GM23338 (cell line): ENCODE measurements around the gene CDK5R1. TPM values are rescaled to one million over a fixed set of nuclear protein-coding genes. Genes with fewer than 3 reads are reported as not detected.

ENCODE experiments used
- ATAC-seq: fragments of 200-7000 bp; cut with Tn5 transposase; 3 replicates; pipeline ENCODE4 v1.9.1; 2020
- DNase-seq: peaks from one replicate; pipeline ENCODE4 v3.0.0-alpha.2; 2015; ENCODE audit warnings: low spot score
- H2AFZ ChIP-seq: fragments of 200-600 bp; sonication (generic); 2 replicates; pipeline ENCODE4 v1.8.0; 2016; ENCODE audit warnings: antibody characterized with exemption, mild to moderate bottlenecking, moderate library complexity
- H3F3A ChIP-seq: fragments of 200-600 bp; sonication (generic); replicated peaks from 2 replicates; pipeline ENCODE4 v1.8.0; 2017; ENCODE audit warnings: antibody characterized with exemption, mixed run types, low read depth
- H3K27ac ChIP-seq: fragments of 200-600 bp; sonication (generic); 2 replicates; pipeline ENCODE4 v1.6.1; 2016; ENCODE audit warnings: low read depth
- H3K27me3 ChIP-seq: fragments of 200-600 bp; sonication (generic); 2 replicates; pipeline ENCODE4 v1.8.0; 2016; ENCODE audit warnings: mild to moderate bottlenecking, mixed run types, moderate library complexity; ENCODE audit not compliant: insufficient read depth
- H3K36me3 ChIP-seq: fragments of 200-600 bp; sonication (generic); 2 replicates; pipeline ENCODE4 v1.8.0; 2016; ENCODE audit warnings: mild to moderate bottlenecking; ENCODE audit not compliant: insufficient read depth
- H3K4me1 ChIP-seq: fragments of 200-600 bp; sonication (generic); 2 replicates; pipeline ENCODE4 v1.8.0; 2016; ENCODE audit warnings: mild to moderate bottlenecking, moderate library complexity; ENCODE audit not compliant: insufficient read depth
- H3K4me2 ChIP-seq: fragments of 200-600 bp; sonication (generic); 2 replicates; pipeline ENCODE4 v1.7.1; 2017; ENCODE audit warnings: mixed run types
- H3K4me3 ChIP-seq: fragments of 200-600 bp; sonication (generic); 2 replicates; pipeline ENCODE4 v1.6.1; 2016; ENCODE audit warnings: mixed run types
- H3K79me2 ChIP-seq: fragments of 200-600 bp; sonication (generic); replicated peaks from 2 replicates; pipeline ENCODE4 v1.8.0; 2017; ENCODE audit warnings: mild to moderate bottlenecking; ENCODE audit not compliant: insufficient read depth
- H3K9me2 ChIP-seq: fragments of 200-600 bp; sonication (generic); 2 replicates; pipeline ENCODE4 v1.8.0; 2017; ENCODE audit not compliant: insufficient read depth
- H4K20me1 ChIP-seq: fragments of 200-600 bp; sonication (generic); replicated peaks from 2 replicates; pipeline ENCODE4 v1.8.0; 2017; ENCODE audit warnings: mild to moderate bottlenecking; ENCODE audit not compliant: insufficient read depth
- H3K27ac Mint-ChIP-seq: 2 replicates; pipeline ENCODE4 v1.8.0; 2020; ENCODE audit warnings: inconsistent platforms, mild to moderate bottlenecking, moderate library complexity, mixed read lengths
- H3K27me3 Mint-ChIP-seq: 3 replicates; pipeline ENCODE4 v1.8.0; 2022; ENCODE audit warnings: low read depth, mild to moderate bottlenecking, moderate library complexity, mixed read lengths, inconsistent platforms; ENCODE audit not compliant: insufficient read depth, poor library complexity
- H3K36me3 Mint-ChIP-seq: 3 replicates; pipeline ENCODE4 v1.8.0; 2021; ENCODE audit warnings: low read depth, mild to moderate bottlenecking, inconsistent platforms, moderate library complexity, mixed read lengths
- H3K4me1 Mint-ChIP-seq: 3 replicates; pipeline ENCODE4 v1.8.0; 2020; ENCODE audit warnings: mild to moderate bottlenecking, inconsistent platforms, mixed read lengths
- H3K4me3 Mint-ChIP-seq: 3 replicates; pipeline ENCODE4 v1.8.0; 2021; ENCODE audit warnings: moderate library complexity, mild to moderate bottlenecking, inconsistent platforms, mixed read lengths
- H3K9me3 Mint-ChIP-seq: 3 replicates; pipeline ENCODE4 v1.8.0; 2020; ENCODE audit warnings: moderate library complexity, mild to moderate bottlenecking, inconsistent platforms, mixed read lengths
- CREB1 ChIP-seq: fragments of 250-450 bp; sonication (Bioruptor Pico); IDR thresholded peaks from 2 replicates; pipeline ENCODE4 v1.5.0; 2020; ENCODE audit warnings: low read depth, mild to moderate bottlenecking, moderate library complexity
- EZH2phosphoT487 ChIP-seq: fragments of 200-600 bp; sonication (generic); IDR thresholded peaks from one replicate; pipeline ENCODE4 v1.8.1; 2018; ENCODE audit warnings: antibody characterized with exemption; ENCODE audit not compliant: unreplicated experiment
- JUNB ChIP-seq: IDR thresholded peaks from one replicate; pipeline ENCODE4 v1.6.1; 2016; ENCODE audit warnings: antibody characterized with exemption; ENCODE audit not compliant: unreplicated experiment
- POLR2AphosphoS5 ChIP-seq: IDR thresholded peaks from 2 replicates; pipeline ENCODE4 v1.6.1; 2016; ENCODE audit warnings: antibody characterized with exemption, low read depth
- REST ChIP-seq: IDR thresholded peaks from one replicate; pipeline ENCODE4 v1.6.1; 2018; ENCODE audit warnings: antibody characterized with exemption; ENCODE audit not compliant: unreplicated experiment
- ZNF331 ChIP-seq: fragments of 250-450 bp; sonication (Bioruptor Pico); IDR thresholded peaks from 2 replicates; pipeline ENCODE4 v1.5.0; 2020; ENCODE audit warnings: low read depth, mild to moderate bottlenecking, moderate library complexity
- polyA plus RNA-seq: library from polyadenylated mRNA; unstranded; fragments of >200 nt; fragmentation: Nextera tagmentation; extraction: Ambion mirVana; gene quantifications from 2 replicates; pipeline ENCODE4 v1.2.1, GENCODE V29; 2016
- total RNA-seq: library from RNA; depleted of rRNA; stranded (reverse); fragments of >200 nt; shearing (Covaris generic); gene quantifications from 2 replicates; pipeline ENCODE4 v1.2.3, GENCODE V29; 2014

CDK5R1 gene
- total and polyA plus RNA-seq, 2 experiments from 2014 or later: 4.0 to 11.6 TPM

- H3K27ac ChIP-seq: no peak overlapping the region
- ATAC-seq: no peak
- peaks cover 18% of the 10 kb centered on the region for H3K79me2 ChIP-seq
- Mint-ChIP-seq H3K27me3 (peaks cover 17% of the 10 kb centered on the region), H3K4me3 (no peak overlapping the region), H3K27ac (no peak overlapping the region), H3K36me3 (peaks cover 18% of the 10 kb centered on the region), H3K9me3 (no peaks in the 10 kb centered on the region; the same call in 2 of the 3 replicates), H3K4me1 (peaks cover 47% of the 10 kb centered on the region)
- DNase-seq: no peak
- H3K4me3 ChIP-seq: no peak overlapping the region
- H3F3A ChIP-seq: 0 out of 2 replicates have a peak, but pooled peaks cover 3% of the 10 kb centered on the region
- no peak overlapping the region for H2AFZ ChIP-seq
- H4K20me1 ChIP-seq: peaks cover 11% of the 10 kb centered on the region
- no peaks in the 10 kb centered on the region for H3K9me2 ChIP-seq
- H3K4me2 ChIP-seq: no peak overlapping the region
- H3K36me3 ChIP-seq: no peaks in the 10 kb centered on the region
- peaks cover 26% of the 10 kb centered on the region; the same call in 1 of the 2 replicates for H3K4me1 ChIP-seq
- H3K27me3 ChIP-seq: no peaks in the 10 kb centered on the region
- TF ChIP-seq CREB1 (no peak), ZNF331 (no peak), POLR2AphosphoS5 (no peak), JUNB (no peak), EZH2phosphoT487 (no peak)
Observed at GRCh38 chr17:32493976-32494513, 7.3 kb downstream of the CDK5R1 start.

DNA sequence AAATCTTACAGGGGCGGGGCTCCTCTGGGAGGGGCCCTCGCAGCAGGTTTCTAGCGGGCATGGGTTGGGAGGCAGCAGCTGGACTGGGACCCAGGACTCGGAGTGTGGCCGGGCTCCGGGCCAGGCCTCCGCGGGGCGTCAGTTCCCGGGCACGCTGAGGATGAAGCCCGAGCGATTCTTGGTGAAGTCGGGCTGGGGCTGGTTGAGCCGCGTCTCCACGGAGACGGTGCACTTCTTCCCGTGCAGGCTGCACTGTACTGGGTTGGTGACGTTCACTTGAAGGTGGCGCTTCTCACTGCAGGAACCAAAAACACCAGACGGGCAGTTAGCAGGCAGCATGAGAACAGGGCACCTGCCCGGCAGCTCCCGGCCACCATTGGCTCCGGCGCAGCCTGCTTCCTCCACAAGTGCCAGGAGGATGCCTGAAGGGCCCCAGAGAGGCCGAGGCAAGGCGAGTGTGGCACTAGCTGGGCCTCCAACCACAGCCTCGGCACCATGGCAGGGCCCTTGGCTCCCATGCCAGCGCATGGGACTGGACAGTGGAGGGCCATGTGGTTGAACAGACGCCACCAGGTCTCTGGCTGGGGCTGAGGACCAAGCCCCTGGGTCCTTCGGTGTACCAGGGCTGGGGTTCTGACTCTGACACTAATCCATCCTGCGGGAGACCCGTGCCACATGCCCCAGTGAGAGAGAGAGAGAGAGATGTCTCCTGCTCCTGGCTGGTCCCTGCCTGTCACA is 8.0 kb downstream of the CDK5R1 start:
- Mint-ChIP-seq H3K4me3 (no peak overlapping the region), H3K27ac (no peak overlapping the region), H3K4me1 (peaks cover 39% of the 10 kb centered on the region), H3K36me3 (peaks cover 10% of the 10 kb centered on the region), H3K27me3 (peaks cover 13% of the 10 kb centered on the region), H3K9me3 (no peaks in the 10 kb centered on the region; the same call in 2 of the 3 replicates)
- Histone ChIP-seq H3K4me1 (peaks cover 19% of the 10 kb centered on the region; the same call in 1 of the 2 replicates), H3K79me2 (peaks cover 10% of the 10 kb centered on the region), H2AFZ (no peak overlapping the region), H3K27ac (no peak overlapping the region), H3K36me3 (no peaks in the 10 kb centered on the region), H3F3A (no peaks in the 10 kb centered on the region), H3K4me3 (no peak overlapping the region), H3K27me3 (no peaks in the 10 kb centered on the region), H4K20me1 (peaks cover 3% of the 10 kb centered on the region; the same call in 1 of the 2 replicates), H3K9me2 (no peaks in the 10 kb centered on the region), H3K4me2 (no peak overlapping the region)
- DNase-seq (no peak), ATAC-seq (no peak)
- no peak for TF ChIP-seq REST
